Adipocyte (in vitro differentiated cells): Measurements from ENCODE around the gene AP4E1.
"Not testable (repeated sequence)": the region's sequence is repeated elsewhere in the genome, so short reads cannot be mapped to it uniquely, and the experiment has no call there.

Experiments used
- DNase-seq: peaks from one replicate; pipeline ENCODE4 v3.0.0-alpha.2; 2015; ENCODE audit warnings: low read depth
- H3K27me3 ChIP-seq: replicated peaks from 2 replicates; pipeline ENCODE4 v1.7.0; 2013; ENCODE audit warnings: mild to moderate bottlenecking, low read length, moderate library complexity; ENCODE audit not compliant: control insufficient read depth, insufficient read depth
- H3K36me3 ChIP-seq: 2 replicates; pipeline ENCODE4 v1.7.0; 2013; ENCODE audit warnings: low read length, mild to moderate bottlenecking, moderate library complexity; ENCODE audit not compliant: control insufficient read depth, insufficient read depth, severe bottlenecking
- H3K4me1 ChIP-seq: 2 replicates; pipeline ENCODE4 v1.7.0; 2013; ENCODE audit warnings: mild to moderate bottlenecking, low read length, moderate library complexity; ENCODE audit not compliant: control insufficient read depth, insufficient read depth
- H3K4me3 ChIP-seq: 2 replicates; pipeline ENCODE4 v1.7.0; 2013; ENCODE audit warnings: mild to moderate bottlenecking, low read length, moderate library complexity
- H3K9ac ChIP-seq: 2 replicates; pipeline ENCODE4 v1.7.0; 2013; ENCODE audit warnings: mild to moderate bottlenecking, low read length, moderate library complexity
- H3K9me3 ChIP-seq: 2 replicates; pipeline ENCODE4 v1.7.0; 2013; ENCODE audit warnings: mild to moderate bottlenecking, low read length, moderate library complexity; ENCODE audit not compliant: control insufficient read depth

AP4E1 gene

GRCh38 chr15:50919359-50919758, 10.9 kb downstream of the AP4E1 start:
- H3K9me3 ChIP-seq, H3K27me3 ChIP-seq, H3K4me1 ChIP-seq, H3K9ac ChIP-seq, DNase-seq, H3K4me3 ChIP-seq: not testable (repeated sequence)
- H3K36me3 ChIP-seq = peaks cover 71% of the 10 kb centered on the region

GRCh38 chr15:50925281-50925680, 16.8 kb downstream of the AP4E1 start:
- peak; percentile 42 for DNase-seq
- peaks cover 85% of the 10 kb centered on the region for H3K36me3 ChIP-seq
- no peaks in the 10 kb centered on the region for H3K27me3 ChIP-seq
- no peak overlapping the region for H3K4me3 ChIP-seq
- no peak overlapping the region for H3K9ac ChIP-seq
- no peaks in the 10 kb centered on the region for H3K9me3 ChIP-seq
- H3K4me1 ChIP-seq = peaks cover under 1% of the 10 kb centered on the region

- DNase-seq = no peak
- Histone ChIP-seq H3K36me3 (peaks cover 80% of the 10 kb centered on the region), H3K27me3 (no peaks in the 10 kb centered on the region), H3K4me3 (no peak overlapping the region), H3K4me1 (peaks cover 4% of the 10 kb centered on the region), H3K9me3 (no peaks in the 10 kb centered on the region), H3K9ac (no peak overlapping the region)
These were observed 20.6 kb downstream of the AP4E1 start for GRCh38 chr15:50929062-50929461.

GRCh38 chr15:50930792-50931191, 22.3 kb downstream of the AP4E1 start:
- DNase-seq = no peak
- Histone ChIP-seq H3K9me3 (no peaks in the 10 kb centered on the region), H3K36me3 (peaks cover 75% of the 10 kb centered on the region), H3K9ac (no peak overlapping the region), H3K4me1 (peaks cover 4% of the 10 kb centered on the region), H3K4me3 (no peak overlapping the region), H3K27me3 (no peaks in the 10 kb centered on the region)

GRCh38 chr15:50933341-50933740, 24.9 kb downstream of the AP4E1 start:
- Histone ChIP-seq H3K4me1 (peaks cover 4% of the 10 kb centered on the region), H3K4me3 (no peak overlapping the region), H3K36me3 (peaks cover 65% of the 10 kb centered on the region), H3K9ac (no peak overlapping the region), H3K9me3 (no peaks in the 10 kb centered on the region), H3K27me3 (no peaks in the 10 kb centered on the region)
- DNase-seq = no peak

GRCh38 chr15:50938525-50938924, 30.0 kb downstream of the AP4E1 start:
- H3K36me3 ChIP-seq = peaks cover 33% of the 10 kb centered on the region
- H3K9me3 ChIP-seq = no peaks in the 10 kb centered on the region
- no peak overlapping the region for H3K4me3 ChIP-seq
- no peak overlapping the region for H3K9ac ChIP-seq
- DNase-seq = no peak
- peaks cover 14% of the 10 kb centered on the region for H3K4me1 ChIP-seq
- no peaks in the 10 kb centered on the region for H3K27me3 ChIP-seq

- H3K9me3 ChIP-seq = no peaks in the 10 kb centered on the region
- H3K27me3 ChIP-seq = no peaks in the 10 kb centered on the region
- peaks cover 41% of the 10 kb centered on the region for H3K36me3 ChIP-seq
- H3K4me3 ChIP-seq = no peak overlapping the region
- no peak overlapping the region for H3K9ac ChIP-seq
- peak; percentile 40 for DNase-seq
- peaks cover 19% of the 10 kb centered on the region for H3K4me1 ChIP-seq
These were observed 31.4 kb downstream of the AP4E1 start for GRCh38 chr15:50939911-50940310.

GRCh38 chr15:50940506-50940905, 32.0 kb downstream of the AP4E1 start:
- Histone ChIP-seq H3K9me3 (no peaks in the 10 kb centered on the region), H3K4me1 (peaks cover 19% of the 10 kb centered on the region), H3K27me3 (no peaks in the 10 kb centered on the region), H3K4me3 (no peak overlapping the region), H3K36me3 (peaks cover 46% of the 10 kb centered on the region), H3K9ac (no peak overlapping the region)
- peak; percentile 14 for DNase-seq

GRCh38 chr15:50943638-50944037, 35.2 kb downstream of the AP4E1 start:
- H3K27me3 ChIP-seq = no peaks in the 10 kb centered on the region
- peaks cover 19% of the 10 kb centered on the region for H3K4me1 ChIP-seq

GRCh38 chr15:50944672-50945071, 36.2 kb downstream of the AP4E1 start:
- peaks cover 16% of the 10 kb centered on the region for H3K4me1 ChIP-seq
- no peaks in the 10 kb centered on the region for H3K9me3 ChIP-seq
- H3K9ac ChIP-seq = no peak overlapping the region
- no peaks in the 10 kb centered on the region for H3K27me3 ChIP-seq
- no peak overlapping the region for H3K4me3 ChIP-seq
- H3K36me3 ChIP-seq = peaks cover 44% of the 10 kb centered on the region
- no peak for DNase-seq

More at GRCh38 chr15:50943638-50944037, 35.2 kb downstream of the AP4E1 start:
- H3K36me3 ChIP-seq = peaks cover 43% of the 10 kb centered on the region
- H3K4me3 ChIP-seq = no peak overlapping the region
- no peak overlapping the region for H3K9ac ChIP-seq
- no peaks in the 10 kb centered on the region for H3K9me3 ChIP-seq
- no peak for DNase-seq

- H3K9ac ChIP-seq = no peak overlapping the region
- peaks cover 5% of the 10 kb centered on the region for H3K4me1 ChIP-seq
- H3K9me3 ChIP-seq = no peaks in the 10 kb centered on the region
- no peak overlapping the region for H3K4me3 ChIP-seq
- no peaks in the 10 kb centered on the region for H3K27me3 ChIP-seq
- peaks cover 55% of the 10 kb centered on the region for H3K36me3 ChIP-seq
- no peak for DNase-seq
These were observed 37.2 kb downstream of the AP4E1 start for GRCh38 chr15:50945725-50946124.

- not testable (repeated sequence) for H3K4me3 ChIP-seq, H3K9ac ChIP-seq, H3K27me3 ChIP-seq, DNase-seq, H3K4me1 ChIP-seq, H3K9me3 ChIP-seq
- H3K36me3 ChIP-seq = peaks cover 58% of the 10 kb centered on the region
These were observed 42.3 kb downstream of the AP4E1 start for GRCh38 chr15:50950745-50951144.
